T-cell (primary cell): Measurements from ENCODE around the gene SELENOM. TPM values are rescaled to one million over a fixed set of nuclear protein-coding genes. Genes with fewer than 3 reads are reported as not detected.

Experiments used
- ATAC-seq, 4 experiments: fragments of 200-7000 bp in 3 of 4; fragments of 150-1000 bp in 1 of 4; cut with Tn5 transposase; replicated peaks in 1 of 4; 1 replicate in 3 of 4; 2 replicates in 1 of 4; pipeline ENCODE4 v1.10.0; 2021; ENCODE audit warnings: moderate library complexity in 3 of 4, mild to moderate bottlenecking in 2 of 4, moderate number of reproducible peaks in 1 of 4
- CTCF ChIA-PET, 2 donors: fragments of 300-600 bp; sonication (Branson Sonifier 250); formaldehyde crosslinking; loops; one replicate each; lab custom pipeline; 2022; ENCODE audit warnings: antibody characterized with exemption in 2 of 2; lab: Charles Lee
- POLR2A ChIA-PET, 2 donors: fragments of 300-600 bp; sonication (Branson Sonifier 250); formaldehyde crosslinking; loops; one replicate each; lab custom pipeline; 2022; ENCODE audit warnings: antibody characterized with exemption in 2 of 2; lab: Charles Lee
- DNase-seq, 35 experiments: peaks; one replicate each; pipeline versions ENCODE4 v3.0.0 to v3.0.0-alpha.2; 2013 to 2023
- H3K27ac ChIP-seq: one replicate; pipeline ENCODE4 v1.5.1; 2013; ENCODE audit warnings: low read length
- H3K27me3 ChIP-seq, 2 experiments: replicated peaks in 1 of 2; 1 replicate in 1 of 2; 2 replicates in 1 of 2; pipeline versions ENCODE4 v1.6.1 to v1.7.0; 2013; ENCODE audit warnings: low read length in 1 of 2, mixed read lengths in 1 of 2; ENCODE audit not compliant: control insufficient read depth in 2 of 2, insufficient read depth in 2 of 2; ENCODE audit errors: extremely low read depth in 1 of 2
- H3K36me3 ChIP-seq, 2 donors: 1 replicate in 1 of 2; 2 replicates in 1 of 2; pipeline versions ENCODE4 v1.6.1 to v1.7.0; 2013; ENCODE audit warnings: low read length in 1 of 2; ENCODE audit not compliant: control insufficient read depth in 2 of 2, insufficient read depth in 1 of 2; ENCODE audit errors: extremely low read depth in 1 of 2
- H3K4me1 ChIP-seq, 2 experiments: 1 replicate in 1 of 2; 2 replicates in 1 of 2; pipeline versions ENCODE4 v1.6.1 to v1.7.0; 2013; ENCODE audit warnings: low read length in 2 of 2, mixed read lengths in 1 of 2; ENCODE audit not compliant: insufficient read depth in 2 of 2, control insufficient read depth in 1 of 2; ENCODE audit errors: extremely low read depth in 1 of 2
- H3K4me3 ChIP-seq, 2 donors: 1 replicate in 1 of 2; 2 replicates in 1 of 2; pipeline versions ENCODE4 v1.5.1 to v1.7.0; 2013; ENCODE audit warnings: mild to moderate bottlenecking in 2 of 2, low read length in 1 of 2, moderate library complexity in 1 of 2; ENCODE audit not compliant: control insufficient read depth in 1 of 2; ENCODE audit errors: extremely low read depth in 1 of 2
- H3K9me3 ChIP-seq: 2 replicates; pipeline ENCODE4 v1.7.0; 2013
- H3K27ac Mint-ChIP-seq, 2 donors: one replicate each; pipeline ENCODE4 v1.8.0; 2020 to 2021; ENCODE audit warnings: mild to moderate bottlenecking in 2 of 2, mixed read lengths in 2 of 2
- H3K27me3 Mint-ChIP-seq, 2 donors: one replicate each; pipeline ENCODE4 v1.8.0; 2021 to 2022; ENCODE audit warnings: mixed read lengths in 2 of 2
- H3K36me3 Mint-ChIP-seq: one replicate; pipeline ENCODE4 v1.8.0; 2021; ENCODE audit warnings: mixed read lengths
- H3K4me1 Mint-ChIP-seq, 3 donors: one replicate each; pipeline ENCODE4 v1.8.0; 2020 to 2022; ENCODE audit warnings: mixed read lengths in 3 of 3, mild to moderate bottlenecking in 1 of 3
- H3K4me3 Mint-ChIP-seq, 3 donors: one replicate each; pipeline ENCODE4 v1.8.0; 2020 to 2022; ENCODE audit warnings: mild to moderate bottlenecking in 3 of 3, mixed read lengths in 3 of 3, moderate library complexity in 3 of 3
- H3K9me3 Mint-ChIP-seq, 3 donors: one replicate each; pipeline ENCODE4 v1.8.0; 2020 to 2022; ENCODE audit warnings: mixed read lengths in 3 of 3
- WGBS: methylation state at CpG from one replicate; pipeline ENCODE4 v1.1.5; 2013; ENCODE audit warnings: missing lambda C conversion rate; ENCODE audit not compliant: insufficient coverage; 5-methylcytosine and 5-hydroxymethylcytosine counted together
- total RNA-seq, 35 experiments: library from RNA in 6 of 35; stranded (reverse) in 6 of 35; fragments of 120-200 nt in 1 of 35; gene quantifications; one replicate each; pipeline versions ENCODE4 v1.2.1 to v1.2.4 and lab custom pipeline; 2013 to 2026

Gene SELENOM
- total RNA-seq, 5 donors from 2014 or later (not counting 1 experiment from before 2014, with no cell fraction given): 46.4 to 67.8 (median 53.7) TPM

DNA sequence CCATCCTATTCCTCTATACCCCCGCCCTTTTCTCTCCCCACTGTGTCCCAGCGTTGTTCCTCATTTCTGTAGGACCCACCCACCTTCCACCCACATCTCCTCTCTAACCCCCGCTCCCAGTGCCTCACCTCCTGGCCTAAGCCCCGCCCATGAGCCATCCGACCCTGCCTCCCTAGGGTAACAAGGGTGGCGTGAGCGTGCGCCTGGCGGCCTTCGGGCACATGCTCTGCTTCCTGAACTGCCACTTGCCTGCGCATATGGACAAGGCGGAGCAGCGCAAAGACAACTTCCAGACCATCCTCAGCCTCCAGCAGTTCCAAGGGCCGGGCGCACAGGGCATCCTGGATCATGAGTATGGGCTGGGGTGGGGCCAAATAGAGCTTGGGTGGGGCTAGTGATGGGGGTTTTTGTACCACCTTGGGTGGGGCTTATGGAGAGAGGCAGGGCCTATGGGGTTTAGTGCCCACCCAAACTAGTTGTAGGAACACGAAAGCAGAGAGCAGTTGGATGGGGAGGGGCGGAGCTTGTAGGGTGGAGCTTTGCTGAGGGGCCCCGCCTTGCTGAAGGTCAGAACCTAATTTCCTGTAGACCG lies 19.9 kb upstream of the SELENOM start:
- WGBS: 51% methylated on average over 6 of the region's 19 CpGs
- no peak overlapping the region for H3K4me3 Mint-ChIP-seq
- DNase-seq: no peak
- ATAC-seq: no peak
- Histone ChIP-seq H3K36me3 (no peaks in the 10 kb centered on the region), H3K9me3 (no peaks in the 10 kb centered on the region), H3K4me1 (no peaks in the 10 kb centered on the region), H3K27ac (no peak overlapping the region), H3K27me3 (peaks cover 0 to 15% of the 10 kb centered on the region in 2 experiments), H3K4me3 (no peak overlapping the region)
- H3K27me3 Mint-ChIP-seq: no peaks in the 10 kb centered on the region
- no peaks in the 10 kb centered on the region for H3K36me3 Mint-ChIP-seq
- ChIA-PET POLR2A (interaction anchor here in 1 of 2 donors (0.6 kb wide), 1 partner anchor 15 kb away, joined by 3 read pairs; no protein-coding TSS in a partner anchor), CTCF (interaction anchor here (0.6 to 1.0 kb wide), 2 partner anchors 107 to 191 kb away, joined by 3 to 4 read pairs; no protein-coding TSS in a partner anchor)
- no peaks in the 10 kb centered on the region for H3K4me1 Mint-ChIP-seq
- H3K9me3 Mint-ChIP-seq: no peaks in the 10 kb centered on the region
- H3K27ac Mint-ChIP-seq: no peak overlapping the region

DNA sequence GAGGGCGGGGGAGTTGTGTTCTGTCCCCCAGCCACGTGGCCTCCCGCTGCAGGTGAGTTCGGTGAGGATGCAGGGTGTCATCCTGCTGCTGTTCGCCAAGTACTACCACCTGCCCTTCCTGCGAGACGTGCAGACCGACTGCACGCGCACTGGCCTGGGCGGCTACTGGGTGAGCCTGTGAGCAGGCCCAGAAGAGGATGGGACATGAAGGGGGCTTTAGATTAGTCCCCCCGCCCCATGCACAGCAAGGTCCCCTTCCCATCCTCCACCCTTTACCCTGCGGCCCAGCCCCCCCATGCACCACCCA lies 19.5 kb upstream of the SELENOM start:
- DNase-seq: no peak
- Mint-ChIP-seq H3K36me3 (no peaks in the 10 kb centered on the region), H3K4me1 (no peaks in the 10 kb centered on the region), H3K4me3 (no peak overlapping the region), H3K27me3 (no peaks in the 10 kb centered on the region), H3K27ac (no peak overlapping the region), H3K9me3 (no peaks in the 10 kb centered on the region)
- no peak for ATAC-seq
- Histone ChIP-seq H3K4me3 (no peak overlapping the region), H3K36me3 (no peaks in the 10 kb centered on the region), H3K27me3 (peaks cover 0 to 15% of the 10 kb centered on the region in 2 experiments), H3K4me1 (no peaks in the 10 kb centered on the region), H3K9me3 (no peaks in the 10 kb centered on the region), H3K27ac (no peak overlapping the region)
- ChIA-PET CTCF (no interaction called here), POLR2A (no interaction called here)
- 83% methylated on average over 10 of the region's 13 CpGs for WGBS

DNA sequence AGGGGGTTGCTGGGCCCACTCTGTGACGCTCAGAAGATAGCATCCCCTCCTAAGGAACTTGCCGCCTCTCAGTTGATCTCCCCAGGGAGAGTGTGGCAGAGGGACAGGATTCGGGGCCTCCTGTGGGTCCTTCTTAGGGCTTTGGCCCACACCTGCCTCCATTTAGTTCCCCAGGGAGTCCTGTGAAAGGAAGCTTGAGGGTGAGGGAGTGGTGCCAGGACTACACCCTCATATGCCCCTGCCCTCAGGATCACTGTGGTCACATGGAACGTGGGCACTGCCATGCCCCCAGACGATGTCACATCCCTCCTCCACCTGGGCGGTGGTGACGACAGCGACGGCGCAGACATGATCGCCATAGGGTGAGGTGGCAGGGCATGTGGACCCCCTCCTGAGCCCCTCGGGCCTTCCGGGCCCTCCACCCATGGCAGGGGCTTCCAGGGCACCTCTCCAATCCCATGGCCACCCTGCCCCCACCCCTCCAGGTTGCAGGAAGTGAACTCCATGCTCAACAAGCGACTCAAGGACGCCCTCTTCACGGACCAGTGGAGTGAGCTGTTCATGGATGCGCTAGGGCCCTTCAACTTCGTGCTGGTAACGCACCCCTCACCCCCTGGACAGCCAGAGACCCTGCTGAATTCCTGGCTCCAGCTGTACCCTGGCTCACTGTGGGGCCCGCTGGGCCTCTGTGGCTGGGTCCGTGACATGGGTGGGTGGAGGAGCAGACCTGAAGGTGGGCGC lies 18.9 kb upstream of the SELENOM start:
- Histone ChIP-seq H3K4me3 (no peak overlapping the region), H3K9me3 (no peaks in the 10 kb centered on the region), H3K27ac (no peak overlapping the region), H3K36me3 (no peaks in the 10 kb centered on the region), H3K27me3 (peaks cover 0 to 15% of the 10 kb centered on the region in 2 experiments), H3K4me1 (no peaks in the 10 kb centered on the region)
- no peaks in the 10 kb centered on the region for H3K36me3 Mint-ChIP-seq
- H3K9me3 Mint-ChIP-seq: no peaks in the 10 kb centered on the region
- no peaks in the 10 kb centered on the region for H3K4me1 Mint-ChIP-seq
- ATAC-seq (no peak), DNase-seq (no peak)
- H3K27me3 Mint-ChIP-seq: no peaks in the 10 kb centered on the region
- H3K27ac Mint-ChIP-seq: no peak overlapping the region
- 89% methylated on average over 19 of the region's 22 CpGs for WGBS
- CTCF ChIA-PET: no interaction called here
- H3K4me3 Mint-ChIP-seq: no peak overlapping the region
- POLR2A ChIA-PET: no interaction called here

DNA sequence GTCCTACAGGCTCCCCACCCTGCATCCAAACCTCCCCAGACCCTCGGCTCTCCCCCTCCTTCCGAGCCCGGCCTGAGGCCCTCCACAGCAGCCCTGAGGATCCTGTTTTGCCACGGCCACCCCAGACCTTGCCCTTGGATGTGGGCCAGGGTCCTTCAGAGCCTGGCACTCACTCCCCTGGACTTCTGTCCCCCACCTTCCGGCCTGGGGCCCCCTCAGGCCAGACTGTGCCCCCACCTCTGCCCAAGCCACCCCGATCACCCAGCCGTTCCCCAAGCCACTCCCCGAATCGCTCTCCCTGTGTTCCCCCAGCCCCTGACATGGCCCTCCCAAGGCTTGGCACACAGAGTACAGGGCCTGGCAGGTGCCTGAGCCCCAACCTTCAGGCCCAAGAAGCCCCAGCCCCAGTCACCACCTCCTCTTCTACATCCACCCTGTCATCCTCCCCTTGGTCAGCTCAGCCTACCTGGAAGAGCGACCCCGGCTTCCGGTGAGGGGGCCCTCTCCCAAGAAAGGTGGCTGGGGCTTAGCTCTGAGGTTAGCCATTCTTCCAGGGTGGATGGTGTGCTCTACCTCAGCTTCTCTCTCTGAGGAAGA lies 18.3 kb upstream of the SELENOM start:
- Mint-ChIP-seq H3K9me3 (no peaks in the 10 kb centered on the region), H3K27me3 (no peaks in the 10 kb centered on the region), H3K36me3 (no peaks in the 10 kb centered on the region), H3K4me1 (no peaks in the 10 kb centered on the region), H3K27ac (no peak overlapping the region), H3K4me3 (no peak overlapping the region)
- CTCF ChIA-PET: no interaction called here
- DNase-seq (no peak), ATAC-seq (no peak)
- WGBS: 73% methylated on average over 9 of the region's 12 CpGs
- no peak overlapping the region for H3K27ac ChIP-seq
- no peaks in the 10 kb centered on the region for H3K4me1 ChIP-seq
- H3K9me3 ChIP-seq: no peaks in the 10 kb centered on the region
- H3K27me3 ChIP-seq: peaks cover 0 to 15% of the 10 kb centered on the region in 2 experiments
- H3K4me3 ChIP-seq: no peak overlapping the region
- POLR2A ChIA-PET: no interaction called here
- no peaks in the 10 kb centered on the region for H3K36me3 ChIP-seq

DNA sequence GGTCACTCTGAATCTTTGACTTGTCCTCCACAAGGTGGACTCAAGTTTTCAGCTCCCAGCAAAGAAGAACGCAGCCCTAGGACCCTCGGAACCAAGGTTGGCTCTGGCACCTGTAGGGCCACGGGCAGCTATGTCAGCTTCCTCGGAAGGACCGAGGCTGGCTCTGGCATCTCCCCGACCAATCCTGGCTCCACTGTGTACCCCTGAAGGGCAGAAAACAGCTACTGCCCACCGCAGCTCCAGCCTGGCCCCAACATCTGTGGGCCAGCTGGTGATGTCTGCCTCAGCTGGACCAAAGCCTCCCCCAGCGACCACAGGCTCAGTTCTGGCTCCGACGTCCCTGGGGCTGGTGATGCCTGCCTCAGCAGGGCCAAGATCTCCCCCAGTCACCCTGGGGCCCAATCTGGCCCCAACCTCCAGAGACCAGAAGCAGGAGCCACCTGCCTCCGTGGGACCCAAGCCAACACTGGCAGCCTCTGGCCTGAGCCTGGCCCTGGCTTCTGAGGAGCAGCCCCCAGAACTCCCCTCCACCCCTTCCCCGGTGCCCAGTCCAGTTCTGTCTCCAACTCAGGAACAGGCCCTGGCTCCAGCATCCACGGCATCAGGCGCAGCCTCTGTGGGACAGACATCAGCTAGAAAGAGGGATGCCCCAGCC lies 17.6 kb upstream of the SELENOM start:
- H3K9me3 ChIP-seq: no peaks in the 10 kb centered on the region
- no peak overlapping the region for H3K4me3 Mint-ChIP-seq
- no peaks in the 10 kb centered on the region for H3K9me3 Mint-ChIP-seq
- ChIA-PET CTCF (no interaction called here), POLR2A (no interaction called here)
- no peaks in the 10 kb centered on the region for H3K4me1 ChIP-seq
- H3K36me3 ChIP-seq: no peaks in the 10 kb centered on the region
- H3K27ac ChIP-seq: no peak overlapping the region
- H3K36me3 Mint-ChIP-seq: no peaks in the 10 kb centered on the region
- H3K27me3 Mint-ChIP-seq: no peaks in the 10 kb centered on the region
- 82% methylated on average over 14 of the region's 14 CpGs for WGBS
- no peak overlapping the region for H3K27ac Mint-ChIP-seq
- H3K4me1 Mint-ChIP-seq: no peaks in the 10 kb centered on the region
- H3K4me3 ChIP-seq: no peak overlapping the region
- no peak for DNase-seq
- ATAC-seq: no peak
- H3K27me3 ChIP-seq: peaks cover 0 to 15% of the 10 kb centered on the region in 2 experiments

DNA sequence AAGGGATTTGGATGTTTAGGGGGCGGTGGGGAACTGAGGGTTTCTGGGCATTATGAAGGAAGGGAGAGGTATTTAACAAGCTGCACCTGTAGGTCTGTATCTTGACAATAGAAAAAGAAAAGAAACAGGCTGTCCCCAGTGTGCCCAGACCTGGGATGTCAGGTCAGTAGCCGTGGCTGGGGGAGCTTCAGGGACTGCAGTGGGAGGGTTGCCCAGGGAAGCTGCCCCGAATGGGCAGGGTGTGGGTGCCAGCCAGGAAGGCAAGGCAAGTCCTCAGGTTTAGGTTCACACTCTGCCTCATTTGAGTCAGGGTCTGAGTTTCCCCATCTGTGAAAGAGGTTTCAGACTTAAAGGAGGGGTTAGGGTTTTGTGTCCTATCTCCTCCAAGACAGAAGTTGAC lies 16.9 kb upstream of the SELENOM start:
- Histone ChIP-seq H3K4me3 (no peak overlapping the region), H3K36me3 (no peaks in the 10 kb centered on the region), H3K27me3 (peaks cover 0 to 15% of the 10 kb centered on the region in 2 experiments), H3K9me3 (no peaks in the 10 kb centered on the region), H3K27ac (no peak overlapping the region), H3K4me1 (no peaks in the 10 kb centered on the region)
- ATAC-seq (no peak), DNase-seq (no peak)
- H3K27me3 Mint-ChIP-seq: no peaks in the 10 kb centered on the region
- POLR2A ChIA-PET: no interaction called here
- no peak overlapping the region for H3K27ac Mint-ChIP-seq
- no peaks in the 10 kb centered on the region for H3K4me1 Mint-ChIP-seq
- no peaks in the 10 kb centered on the region for H3K9me3 Mint-ChIP-seq
- 100% methylated on average over 1 of the region's 3 CpGs for WGBS
- CTCF ChIA-PET: no interaction called here
- no peak overlapping the region for H3K4me3 Mint-ChIP-seq
- H3K36me3 Mint-ChIP-seq: no peaks in the 10 kb centered on the region
